ENCODE results near the gene MAP3K5.
A peak's percentile ranks its signal among the peaks of the same experiment; 100 is the strongest.

The MAP3K5 gene

DNA sequence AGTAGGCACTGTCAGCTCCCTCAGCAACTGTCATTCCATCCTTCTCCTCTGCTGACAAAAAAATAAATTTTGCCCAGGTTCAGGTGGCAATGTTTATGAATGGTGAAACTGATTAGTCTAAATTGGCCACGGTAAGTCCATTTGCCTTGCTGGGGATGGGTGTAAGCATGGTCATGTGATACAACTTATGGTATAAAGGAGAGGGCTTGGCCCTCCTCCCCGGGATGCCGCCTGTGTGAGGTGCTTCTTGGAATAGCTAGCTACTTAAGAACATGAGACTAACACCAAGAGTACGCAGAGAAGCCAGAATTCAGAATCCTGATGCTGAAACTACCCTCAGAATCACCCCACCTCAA is 147.7 kb downstream of the MAP3K5 start:
- DNase-seq (ENCODE audit: insufficient read length, low spot score) (no peak), FAIRE-seq (no peak)
- TF ChIP-seq POLR2A (IDR thresholded peaks at IDR 0.05; ENCODE audit: low read depth, low read length) = no peak

GRCh38 chr6:136643850-136644596 is 148.3 kb downstream of the MAP3K5 start:
- TF ChIP-seq POLR2A (IDR thresholded peaks at IDR 0.05; ENCODE audit: low read depth, low read length) = no peak
- DNase-seq (ENCODE audit: insufficient read length, low spot score) = peak; percentile 19
- peak; percentile 52 for FAIRE-seq

DNA sequence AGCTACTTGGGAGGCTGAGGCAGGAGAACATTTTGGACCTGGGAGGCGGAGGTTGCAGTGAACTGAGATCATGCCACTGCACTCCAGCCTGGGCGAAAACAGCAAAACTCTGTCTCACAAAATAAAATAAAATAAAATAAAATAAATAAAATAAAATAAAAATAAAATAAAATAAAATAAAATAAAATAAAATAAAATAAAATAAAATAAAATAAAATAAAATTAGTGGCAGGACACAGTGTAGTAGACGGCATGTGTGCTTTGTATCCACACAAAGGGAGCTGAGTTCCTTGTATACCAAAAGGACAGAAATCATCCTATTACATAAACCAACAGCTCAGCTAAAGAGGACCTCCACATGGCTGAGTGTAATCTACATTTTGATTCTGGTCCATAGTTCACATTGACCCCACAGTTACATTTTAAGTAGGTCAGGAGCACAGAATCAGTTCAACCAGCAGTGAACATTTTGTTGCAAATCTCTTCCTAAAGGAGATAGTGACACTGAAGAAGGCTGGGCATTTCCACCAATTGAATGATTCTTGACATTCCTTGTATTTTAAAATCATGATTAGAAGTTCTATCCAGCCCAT is 150.3 kb downstream of the MAP3K5 start:
- no peak for DNase-seq (ENCODE audit: insufficient read length, low spot score)
- no peak for FAIRE-seq
- no peak for TF ChIP-seq POLR2A (IDR thresholded peaks at IDR 0.05; ENCODE audit: low read depth, low read length)

- DNase-seq (ENCODE audit: insufficient read length, low spot score) (no peak), FAIRE-seq (no peak)
- TF ChIP-seq POLR2A (IDR thresholded peaks at IDR 0.05; ENCODE audit: low read depth, low read length) = no peak
Observed at GRCh38 chr6:136641166-136641565, 151.1 kb downstream of the MAP3K5 start.

- DNase-seq (ENCODE audit: insufficient read length, low spot score) = no peak
- no peak for FAIRE-seq
- no peak for TF ChIP-seq POLR2A (IDR thresholded peaks at IDR 0.05; ENCODE audit: low read depth, low read length)
Observed at GRCh38 chr6:136640132-136640915, 152.0 kb downstream of the MAP3K5 start.

- FAIRE-seq (no peak), DNase-seq (ENCODE audit: insufficient read length, low spot score) (no peak)
- no peak for TF ChIP-seq POLR2A (IDR thresholded peaks at IDR 0.05; ENCODE audit: low read depth, low read length)
Observed at GRCh38 chr6:136639702-136640101, 152.6 kb downstream of the MAP3K5 start.

- FAIRE-seq = no peak
- no peak for DNase-seq (ENCODE audit: insufficient read length, low spot score)
- TF ChIP-seq POLR2A (IDR thresholded peaks at IDR 0.05; ENCODE audit: low read depth, low read length) = no peak
Observed at GRCh38 chr6:136635615-136636014, 156.7 kb downstream of the MAP3K5 start.

DNA sequence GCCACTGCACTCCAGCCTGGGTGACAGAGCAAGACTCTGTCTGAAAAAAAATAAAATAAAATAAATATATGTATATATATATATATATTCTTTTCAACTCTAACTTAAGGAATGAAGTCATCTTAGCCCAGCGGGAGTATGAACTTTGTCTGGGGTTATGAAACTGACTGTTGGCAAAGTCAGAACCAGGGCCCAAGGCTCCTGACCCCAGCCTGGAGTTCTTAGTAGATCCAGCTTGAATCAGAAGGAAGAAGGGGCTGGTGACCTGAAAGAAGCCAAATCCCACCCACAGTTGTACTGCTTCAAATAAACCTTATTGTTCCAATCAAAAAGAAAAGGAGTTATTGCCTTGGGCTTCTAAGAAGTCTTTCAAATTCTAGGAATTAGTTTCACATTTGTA is 158.9 kb downstream of the MAP3K5 start:
- FAIRE-seq = no peak
- no peak for DNase-seq (ENCODE audit: insufficient read length, low spot score)
- no peak for TF ChIP-seq POLR2A (IDR thresholded peaks at IDR 0.05; ENCODE audit: low read depth, low read length)

GRCh38 chr6:136628996-136629395 is 163.3 kb downstream of the MAP3K5 start:
- no peak for FAIRE-seq
- no peak for DNase-seq (ENCODE audit: insufficient read length, low spot score)
- no peak for TF ChIP-seq POLR2A (IDR thresholded peaks at IDR 0.05; ENCODE audit: low read depth, low read length)

- FAIRE-seq (no peak), DNase-seq (ENCODE audit: insufficient read length, low spot score) (no peak)
- TF ChIP-seq POLR2A (IDR thresholded peaks at IDR 0.05; ENCODE audit: low read depth, low read length) = no peak
Observed at GRCh38 chr6:136627191-136627590, 165.1 kb downstream of the MAP3K5 start.

- no peak for TF ChIP-seq POLR2A (IDR thresholded peaks at IDR 0.05; ENCODE audit: low read depth, low read length)
- FAIRE-seq (no peak), DNase-seq (ENCODE audit: insufficient read length, low spot score) (no peak)
Observed at GRCh38 chr6:136625293-136625692, 167.0 kb downstream of the MAP3K5 start.

GRCh38 chr6:136624347-136624746 is 167.9 kb downstream of the MAP3K5 start:
- TF ChIP-seq POLR2A (IDR thresholded peaks at IDR 0.05; ENCODE audit: low read depth, low read length) = no peak
- DNase-seq (ENCODE audit: insufficient read length, low spot score) (no peak), FAIRE-seq (no peak)

- no peak for TF ChIP-seq POLR2A (IDR thresholded peaks at IDR 0.05; ENCODE audit: low read depth, low read length)
- no peak for DNase-seq (ENCODE audit: insufficient read length, low spot score)
- no peak for FAIRE-seq
Observed at GRCh38 chr6:136618086-136618485, 174.2 kb downstream of the MAP3K5 start.

DNA sequence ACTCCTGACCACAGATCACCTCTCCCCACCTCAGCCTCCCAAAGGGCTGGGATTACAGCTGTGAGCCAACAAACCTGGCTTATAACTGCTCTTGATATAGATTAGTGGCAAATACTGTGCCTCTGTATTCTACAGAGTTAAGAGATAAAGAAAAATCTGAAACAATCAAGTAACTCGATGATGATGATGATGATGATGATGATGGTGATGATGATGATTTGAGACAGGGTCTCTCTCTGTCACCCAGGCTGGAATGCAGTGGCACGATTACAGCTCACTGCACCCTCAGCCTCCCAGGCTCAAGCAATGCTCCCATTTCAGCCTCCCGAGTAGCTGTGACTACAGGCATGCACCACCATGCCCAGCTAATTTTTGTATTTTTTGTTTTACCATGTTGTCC is 175.8 kb downstream of the MAP3K5 start:
- no peak for FAIRE-seq
- no peak for TF ChIP-seq POLR2A (IDR thresholded peaks at IDR 0.05; ENCODE audit: low read depth, low read length)
- DNase-seq (ENCODE audit: insufficient read length, low spot score) = no peak

- FAIRE-seq (no peak), DNase-seq (ENCODE audit: insufficient read length, low spot score) (no peak)
- no peak for TF ChIP-seq POLR2A (IDR thresholded peaks at IDR 0.05; ENCODE audit: low read depth, low read length)
Observed at GRCh38 chr6:136614994-136615393, 177.3 kb downstream of the MAP3K5 start.

Measured in H54 (cell line).